Glomerular endothelial cell (primary cell): Measurements from ENCODE around the gene ZC3H12D. TPM values are rescaled to one million over a fixed set of nuclear protein-coding genes. Genes with fewer than 3 reads are reported as not detected.
"Not testable (repeated sequence)": the region's sequence is repeated elsewhere in the genome, so short reads cannot be mapped to it uniquely, and the experiment has no call there.

Experiments used
- DNase-seq: peaks from one replicate; pipeline ENCODE4 v3.0.0-alpha.2; 2011; ENCODE audit warnings: low read depth, low spot score; ENCODE audit errors: extremely low read depth
- total RNA-seq: library from RNA; depleted of rRNA; stranded (reverse); fragments of >200 nt; gene quantifications from 2 replicates; pipeline ENCODE4 v1.2.3, GENCODE V29; 2015

ZC3H12D gene
- total RNA-seq, 1 donor from 2014 or later = not detected

DNA sequence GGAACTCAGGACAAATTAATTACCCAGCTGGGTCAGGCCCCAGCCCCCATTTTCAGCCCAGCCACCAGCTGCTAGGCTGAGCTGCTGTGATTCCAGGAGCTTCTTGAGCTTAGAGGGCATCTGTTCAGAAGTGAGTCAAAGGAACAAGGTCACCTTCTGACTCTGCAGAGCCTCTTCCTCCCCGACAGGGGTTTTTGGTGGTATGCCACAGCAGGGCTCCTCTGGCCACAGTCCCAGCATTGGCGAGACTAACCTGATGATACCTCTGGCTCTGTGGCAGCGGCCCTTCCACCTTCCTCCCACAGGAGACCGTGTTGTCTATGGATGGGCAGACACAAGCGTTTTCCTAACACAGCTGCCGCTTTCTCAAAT, 39.7 kb downstream of the ZC3H12D start:
- no peak for DNase-seq

DNA sequence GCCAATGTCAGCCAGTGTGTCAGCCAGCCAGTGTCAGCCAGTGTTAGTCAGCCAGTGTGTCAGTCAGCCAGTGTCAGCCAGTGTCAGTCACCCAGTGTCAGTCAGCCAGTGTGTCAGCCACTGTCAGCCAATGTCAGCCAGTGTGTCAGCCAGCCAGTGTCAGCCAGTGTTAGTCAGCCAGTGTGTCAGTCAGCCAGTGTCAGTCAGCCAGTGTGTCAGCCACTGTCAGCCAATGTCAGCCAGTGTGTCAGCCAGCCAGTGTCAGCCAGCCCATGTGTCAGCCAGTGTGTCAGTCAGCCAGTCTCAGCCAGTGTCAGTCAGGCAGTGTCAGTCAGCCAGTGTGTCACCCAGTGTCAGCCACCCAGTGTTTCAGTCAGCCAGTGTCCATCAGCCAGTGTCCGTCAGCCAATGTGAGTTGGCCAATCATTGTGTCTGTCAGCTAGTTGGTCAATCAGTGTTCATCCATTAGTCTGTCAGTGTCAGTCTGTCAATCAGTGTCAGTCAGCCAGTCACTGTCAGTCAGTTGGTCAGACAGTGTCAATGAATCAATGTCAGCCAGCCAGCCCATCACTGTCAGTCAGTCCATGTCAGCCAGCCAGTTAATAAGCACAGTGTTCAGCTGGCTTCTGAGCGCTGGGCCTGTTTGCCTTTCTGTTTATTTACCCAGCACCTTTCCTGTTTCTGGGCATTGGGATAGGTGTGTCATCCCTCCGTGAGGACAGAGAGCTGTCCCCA, 40.3 kb downstream of the ZC3H12D start:
- not testable (repeated sequence) for DNase-seq

DNA sequence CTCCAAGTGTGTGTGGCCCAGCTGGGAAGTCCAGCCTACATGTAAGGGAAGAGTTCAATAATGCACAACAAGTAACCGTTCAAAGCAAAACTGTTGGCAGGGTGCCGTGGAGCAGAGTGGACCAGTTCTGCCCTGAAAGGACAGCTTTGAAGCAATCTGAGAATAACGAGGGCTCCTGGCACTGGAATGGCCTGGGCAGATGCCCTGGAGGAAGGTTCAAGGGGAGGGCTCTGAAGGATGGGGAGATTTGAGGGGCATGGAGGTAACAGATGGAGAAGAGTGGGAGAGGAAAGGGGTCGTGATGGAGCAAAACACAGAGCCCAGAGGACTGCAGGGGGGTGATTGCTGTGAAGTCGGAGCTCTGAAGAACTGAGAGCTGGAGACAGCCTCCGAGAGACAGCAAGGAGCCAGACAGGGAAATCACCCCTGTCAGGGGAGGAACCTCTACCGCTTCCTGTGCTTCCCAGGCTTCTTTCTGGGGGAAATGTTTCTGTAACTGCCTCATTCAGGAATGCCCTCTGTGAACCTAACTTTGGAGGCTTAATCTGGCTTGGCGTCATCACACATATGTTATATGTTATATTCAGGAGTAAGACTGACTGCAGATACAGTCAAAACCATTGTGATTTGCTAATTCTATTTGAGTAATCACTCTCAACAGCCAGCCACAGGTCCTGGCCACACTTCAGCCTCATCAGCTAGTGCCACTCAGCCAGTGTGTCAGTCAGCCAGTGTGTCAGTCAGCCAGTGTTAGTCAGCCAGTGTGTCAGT, 41.2 kb downstream of the ZC3H12D start:
- DNase-seq = no peak

DNA sequence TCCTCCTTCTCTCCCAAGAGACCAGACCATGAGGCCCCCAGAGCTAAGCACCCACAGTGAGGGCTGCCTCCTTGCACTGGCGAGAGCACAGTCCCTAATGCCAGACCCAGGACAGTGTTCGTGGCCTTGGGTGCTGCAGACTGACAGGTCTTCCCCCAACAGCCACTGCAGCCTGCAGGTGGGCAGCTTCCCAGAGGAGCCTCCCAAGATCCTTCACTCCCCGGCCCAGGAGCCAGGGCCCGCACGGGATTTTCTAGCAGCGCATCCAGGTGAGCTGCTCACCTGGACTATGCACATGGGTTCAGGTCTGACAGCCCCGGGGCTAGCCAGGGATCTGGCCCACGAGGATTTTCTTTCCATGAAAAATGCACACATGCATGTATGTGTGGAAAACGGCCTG, 43.1 kb downstream of the ZC3H12D start:
- DNase-seq = no peak

DNA sequence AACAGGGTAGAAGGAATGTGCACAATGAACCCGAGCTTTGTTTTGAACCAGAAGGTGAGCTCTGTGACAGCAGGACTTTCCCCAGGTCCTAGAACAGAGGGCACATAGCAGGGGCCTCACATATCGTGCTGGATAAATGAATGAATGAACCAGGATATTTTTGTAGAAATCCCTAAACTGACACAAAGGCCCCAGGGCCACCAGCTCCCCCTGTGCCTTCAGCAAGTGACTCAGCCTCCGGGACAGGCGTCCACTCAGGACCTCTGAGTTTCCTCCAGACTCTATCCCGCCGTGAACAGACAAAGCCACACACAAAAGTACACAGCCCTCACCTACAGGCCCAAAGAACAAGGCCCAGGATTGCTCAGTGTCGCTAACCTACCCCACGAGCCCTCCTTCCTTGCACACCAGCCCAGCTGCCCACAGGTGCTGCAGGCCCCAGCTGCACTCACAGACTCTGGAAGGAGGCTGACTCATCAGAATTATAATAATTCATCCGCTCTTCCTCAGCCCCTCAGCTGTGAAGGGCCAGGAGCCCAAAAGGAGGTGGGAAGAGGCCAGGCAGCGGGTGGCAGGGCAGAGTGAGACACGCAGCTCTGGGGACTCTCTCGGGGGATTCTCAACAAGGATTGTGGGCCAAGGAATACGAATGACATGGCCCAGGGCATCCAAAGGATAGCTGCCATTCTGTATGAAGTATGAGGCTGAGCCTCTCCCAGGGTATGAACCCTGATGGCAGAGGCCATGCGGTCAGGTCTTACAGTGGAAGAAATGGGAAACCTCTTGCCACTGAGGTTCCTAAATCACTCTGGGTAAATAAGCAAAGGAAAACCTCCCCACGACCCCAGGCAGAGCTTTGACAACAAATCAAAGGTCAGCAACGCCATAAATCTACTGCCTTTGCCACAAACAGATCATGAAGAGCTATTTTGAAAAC, 43.8 kb downstream of the ZC3H12D start:
- DNase-seq = no peak

DNA sequence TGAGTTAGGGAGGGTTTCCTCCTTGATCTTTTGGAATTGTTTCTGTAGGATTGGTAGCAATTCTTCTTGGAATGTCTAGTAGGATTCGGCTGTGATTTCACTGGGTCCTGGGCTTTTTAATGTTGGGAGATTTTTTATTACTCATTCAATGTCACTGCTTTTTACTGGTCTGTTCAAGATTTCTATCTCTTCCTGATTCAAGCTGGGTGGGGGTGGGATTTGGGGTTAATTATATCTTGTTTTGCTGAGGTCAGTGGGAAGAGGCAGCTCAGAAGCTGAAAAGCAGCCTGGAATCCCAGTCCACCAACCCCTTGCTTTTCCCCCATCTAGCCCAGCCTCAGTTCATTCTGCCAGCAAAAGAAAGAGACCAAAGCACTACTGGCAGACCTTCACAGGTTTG, 45.2 kb downstream of the ZC3H12D start:
- DNase-seq = no peak

DNA sequence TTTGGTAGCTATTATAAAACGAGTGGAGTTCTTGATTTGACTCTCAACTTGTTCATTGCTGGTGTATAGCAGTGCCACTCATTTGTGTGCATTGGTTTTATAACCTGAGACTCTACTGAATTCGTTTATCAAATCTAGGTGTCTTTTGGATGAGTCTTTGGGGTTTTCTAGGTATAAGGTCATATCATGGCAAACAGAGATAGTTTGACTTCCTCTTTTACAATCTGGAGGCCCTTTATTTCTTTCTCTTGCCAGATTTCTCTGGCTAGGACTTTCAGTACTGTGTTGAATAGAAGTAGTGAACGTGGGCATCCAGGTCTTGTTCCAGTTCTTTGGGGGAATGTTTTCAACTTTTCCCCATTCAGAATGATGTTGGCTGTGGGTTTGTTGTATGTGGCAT, 46.0 kb downstream of the ZC3H12D start:
- no peak for DNase-seq

DNA sequence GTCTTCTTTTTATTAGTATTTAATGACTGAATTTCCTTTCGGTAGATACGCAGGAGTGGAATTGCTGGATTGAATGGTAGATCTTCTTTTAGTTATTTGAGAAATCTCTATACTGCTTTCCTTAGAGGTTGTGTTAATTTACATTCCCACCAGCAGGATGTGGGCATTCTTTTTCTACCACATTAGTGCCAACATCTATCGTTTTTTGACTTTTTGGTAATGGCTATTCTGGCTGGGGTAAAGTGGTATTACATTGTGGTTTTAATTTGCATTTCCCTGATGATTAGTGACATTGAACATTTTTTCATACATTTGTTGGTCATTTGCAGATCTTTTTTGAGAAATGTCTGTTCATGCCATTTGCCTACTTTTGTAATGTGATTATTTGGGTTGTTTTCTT, 47.6 kb downstream of the ZC3H12D start:
- no peak for DNase-seq

DNA sequence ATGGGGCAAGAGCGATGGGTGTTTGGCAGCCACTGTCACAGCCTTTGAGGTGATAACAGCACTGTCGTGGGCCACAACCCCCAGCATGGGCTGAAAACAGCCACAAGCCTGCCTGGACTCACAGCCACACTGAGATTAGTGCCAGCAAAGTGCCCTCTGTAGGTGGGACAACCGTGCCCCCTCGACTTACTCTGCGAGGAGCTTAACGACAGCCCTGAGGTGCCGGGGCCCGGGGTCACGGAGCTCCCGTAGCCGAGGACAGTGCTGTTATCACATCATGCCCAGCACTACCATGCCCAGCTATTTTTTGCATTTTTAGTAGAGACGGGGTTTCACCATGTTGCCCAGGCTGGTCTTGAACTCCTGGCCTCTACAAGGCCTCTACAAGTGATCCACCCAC, 48.2 kb downstream of the ZC3H12D start:
- DNase-seq = no peak

DNA sequence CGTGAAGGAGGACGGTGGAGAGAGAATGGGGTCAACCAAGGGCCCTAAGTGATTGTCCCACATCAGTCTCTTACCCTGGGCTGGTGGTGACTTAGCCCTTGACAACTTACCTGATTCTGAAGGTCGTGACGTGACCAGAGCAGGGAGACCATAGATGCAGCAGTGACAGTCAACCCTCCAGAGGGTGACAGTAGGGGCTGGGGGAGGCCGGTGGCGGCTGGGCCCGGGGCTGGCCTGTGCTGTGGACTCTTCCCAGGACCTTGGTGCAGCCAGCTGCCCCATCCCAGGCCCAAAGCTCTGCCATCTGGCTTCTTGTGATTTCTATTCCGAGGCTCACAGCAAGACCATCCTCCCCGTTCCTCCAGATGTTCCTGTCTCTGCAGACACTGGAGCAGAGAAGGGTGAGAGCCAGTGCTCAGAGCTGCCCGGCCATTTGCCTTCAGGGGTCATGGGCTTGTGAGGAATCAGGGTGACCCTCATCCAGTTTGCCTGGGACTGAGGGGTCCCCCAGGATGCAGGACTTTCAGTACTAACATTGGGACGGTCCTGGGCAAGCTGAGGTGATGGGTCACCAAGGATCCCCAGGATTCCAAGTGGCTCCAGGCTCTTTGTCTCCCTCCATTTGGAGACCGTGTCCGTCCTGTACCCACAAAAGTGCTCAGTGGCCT, 48.8 kb downstream of the ZC3H12D start:
- DNase-seq = no peak

DNA sequence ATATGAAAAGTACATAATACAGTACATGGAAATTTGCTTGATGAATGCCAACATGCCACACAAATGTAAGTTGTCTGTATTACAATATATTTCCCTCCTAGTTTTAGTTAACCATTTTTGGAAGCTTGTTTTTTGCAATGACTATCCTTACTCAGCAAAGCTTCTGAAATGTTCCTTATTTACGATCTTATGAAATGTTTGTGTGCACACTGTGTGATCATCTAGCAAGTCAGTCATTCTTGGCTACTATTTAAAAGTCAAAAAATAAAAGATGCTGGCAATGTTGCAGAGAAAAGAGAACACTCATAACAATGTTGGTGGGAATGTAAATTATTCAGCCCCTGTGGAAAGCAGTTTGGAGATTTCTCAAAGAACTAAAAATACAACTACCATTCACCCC, 50.9 kb downstream of the ZC3H12D start:
- DNase-seq = no peak

DNA sequence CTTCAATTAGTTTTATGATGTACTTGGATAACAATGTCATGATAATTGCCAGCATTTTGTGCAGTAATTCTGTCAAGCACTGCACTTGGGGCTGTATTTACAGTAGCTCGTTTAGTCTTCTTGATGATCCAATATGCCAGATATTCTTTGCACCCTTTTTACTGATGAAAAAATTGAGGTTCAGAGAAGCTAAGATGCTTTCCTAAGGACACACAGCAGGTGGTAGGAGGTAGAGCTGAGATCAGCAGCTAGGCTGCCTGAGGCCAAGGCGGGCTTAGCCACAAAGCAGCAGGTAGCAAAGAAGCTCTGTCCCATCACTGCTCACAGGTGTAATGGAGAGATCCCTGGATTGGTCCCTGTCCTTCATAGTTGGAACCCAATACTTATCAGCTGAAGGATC, 51.4 kb downstream of the ZC3H12D start:
- no peak for DNase-seq

DNA sequence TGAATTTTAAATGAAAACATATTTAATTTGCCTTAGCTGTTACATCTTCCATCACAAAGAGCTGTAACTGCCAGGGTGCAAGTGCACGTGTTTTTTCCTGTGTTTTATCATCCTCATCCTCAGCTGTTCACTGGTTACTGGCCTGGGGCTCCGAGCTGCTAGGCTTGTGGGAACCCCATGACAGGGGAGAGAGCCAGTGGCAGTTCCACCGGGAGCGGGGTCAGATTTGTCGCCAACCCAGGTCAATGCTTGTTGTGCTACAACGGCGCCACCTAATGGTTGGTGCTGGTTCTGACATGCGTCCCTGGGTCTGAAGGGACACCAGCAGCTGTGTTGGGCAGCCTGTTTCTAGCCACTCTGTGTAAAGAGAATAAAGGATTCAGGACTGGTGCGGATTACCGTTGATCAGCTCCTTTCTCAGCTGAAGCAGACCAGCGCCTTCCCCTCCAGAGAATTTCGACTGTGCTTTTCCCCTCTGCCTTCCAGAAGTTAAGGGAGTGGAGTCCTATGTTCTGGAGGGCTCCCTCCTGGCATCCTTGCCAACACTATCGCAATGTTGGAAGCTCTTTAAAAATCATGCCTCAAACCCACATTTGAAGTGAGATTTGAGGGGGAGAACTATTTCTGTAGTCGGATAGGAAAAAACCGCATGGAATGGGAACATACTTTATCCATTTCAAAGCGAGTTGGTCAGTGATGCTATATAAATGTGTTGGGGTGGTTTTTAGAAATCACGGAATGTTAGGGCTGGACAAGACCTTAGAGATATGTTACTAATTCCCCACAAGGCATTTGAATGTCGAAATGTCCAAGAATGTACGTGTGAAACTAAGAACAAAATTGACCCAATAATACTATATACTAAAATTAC, 52.7 kb downstream of the ZC3H12D start:
- DNase-seq = peak; percentile 39

DNA sequence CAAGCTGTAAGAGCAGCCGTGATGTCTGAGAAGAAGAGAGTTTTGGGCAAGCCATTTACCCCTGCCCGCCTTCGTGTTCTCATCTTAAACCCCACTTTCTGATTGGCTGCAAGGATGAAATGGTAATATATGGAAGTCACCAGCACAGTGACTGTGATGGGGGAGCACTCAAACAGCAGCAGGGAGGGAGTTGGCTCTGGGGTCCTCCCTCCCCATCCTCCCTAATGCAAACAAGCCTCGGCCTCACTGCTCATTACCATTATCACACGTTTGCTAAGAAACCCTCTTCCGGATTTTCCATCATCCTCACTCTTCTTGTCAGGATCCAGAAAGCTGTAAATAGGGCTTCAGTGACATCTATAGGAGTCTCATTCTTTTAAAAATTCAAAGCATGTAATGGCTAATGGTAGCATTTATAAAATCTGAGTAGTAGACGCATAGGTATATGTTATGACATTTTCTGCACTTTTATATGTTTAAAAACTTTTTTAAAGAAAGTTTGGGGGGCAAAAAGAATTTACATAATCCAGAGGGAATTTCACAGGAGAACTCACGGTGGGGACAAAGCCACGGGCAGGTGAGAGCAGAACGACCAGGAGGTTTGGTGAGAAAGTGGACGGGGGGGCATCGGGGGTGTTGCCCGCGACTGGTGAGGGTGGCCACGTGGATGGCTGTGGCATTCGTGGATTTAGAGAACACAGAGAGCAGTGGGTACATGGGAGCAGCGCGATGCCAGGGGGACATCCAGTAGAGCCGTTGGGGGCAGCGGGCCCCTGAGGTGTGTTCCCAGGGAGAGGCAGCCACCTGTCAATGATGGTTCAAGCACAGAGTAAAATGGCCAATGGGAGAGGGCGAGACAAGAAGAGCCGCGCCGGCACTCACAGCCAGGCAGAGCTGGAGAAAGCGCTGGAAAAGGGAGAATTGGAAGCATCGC, 55.1 kb downstream of the ZC3H12D start:
- no peak for DNase-seq

DNA sequence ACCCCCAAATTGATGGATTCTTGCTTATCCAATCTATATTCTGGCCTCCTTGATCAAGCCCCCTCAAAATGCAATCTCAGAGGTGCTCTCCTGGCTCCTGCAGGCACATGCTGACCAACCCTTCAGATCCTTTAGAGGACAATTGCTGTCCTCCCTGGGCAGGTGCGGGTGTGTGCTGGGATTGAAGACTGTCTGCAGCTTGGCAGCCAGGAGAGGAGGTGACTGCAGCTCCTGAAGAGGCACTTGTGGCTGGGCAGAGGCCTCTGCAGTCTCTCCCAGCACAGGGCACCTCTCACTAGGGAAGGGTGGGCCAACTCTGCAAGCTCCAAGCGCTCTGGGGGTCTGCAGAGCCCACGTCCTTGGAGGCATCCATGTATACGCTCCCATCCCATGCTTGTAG, 56.2 kb downstream of the ZC3H12D start:
- DNase-seq = no peak

DNA sequence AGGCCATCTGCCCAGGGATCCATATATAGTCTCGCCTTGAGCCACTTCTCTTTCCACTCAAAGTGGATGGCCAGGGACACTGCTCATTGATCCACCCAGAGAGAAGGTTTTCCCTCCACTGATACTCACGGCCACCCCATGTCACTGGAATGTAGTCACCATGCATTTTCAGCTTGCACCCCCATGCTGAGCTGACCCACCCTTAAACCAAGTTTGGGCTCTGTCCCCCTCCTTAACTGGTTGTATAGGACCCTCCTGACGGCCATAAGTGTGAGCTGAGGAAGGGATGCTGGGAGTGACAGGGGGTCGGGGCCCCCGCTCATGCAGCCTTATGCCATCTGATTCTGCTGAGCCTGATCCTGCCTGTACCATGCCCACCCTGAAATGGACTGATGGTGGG, 59.1 kb downstream of the ZC3H12D start:
- DNase-seq = no peak

DNA sequence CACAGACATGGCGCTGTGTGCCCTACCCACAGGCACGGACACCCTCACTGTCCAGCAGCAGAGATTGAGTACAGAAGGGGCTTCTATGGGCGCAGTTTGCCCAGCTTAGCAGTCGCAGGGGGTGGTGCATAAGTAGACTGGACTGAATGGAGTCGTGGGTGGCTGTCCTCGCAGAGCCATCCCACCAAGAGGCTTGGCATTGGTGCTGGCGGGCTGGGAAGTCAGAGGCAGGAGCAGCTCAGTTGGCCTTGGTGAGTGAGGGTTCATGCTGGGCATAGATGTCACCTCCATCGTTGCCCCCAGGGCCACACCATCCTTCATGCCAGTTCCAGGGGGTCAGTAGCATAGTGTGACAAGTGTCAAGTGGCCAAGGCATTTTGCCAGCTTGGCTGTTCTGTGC, 59.6 kb downstream of the ZC3H12D start:
- no peak for DNase-seq

DNA sequence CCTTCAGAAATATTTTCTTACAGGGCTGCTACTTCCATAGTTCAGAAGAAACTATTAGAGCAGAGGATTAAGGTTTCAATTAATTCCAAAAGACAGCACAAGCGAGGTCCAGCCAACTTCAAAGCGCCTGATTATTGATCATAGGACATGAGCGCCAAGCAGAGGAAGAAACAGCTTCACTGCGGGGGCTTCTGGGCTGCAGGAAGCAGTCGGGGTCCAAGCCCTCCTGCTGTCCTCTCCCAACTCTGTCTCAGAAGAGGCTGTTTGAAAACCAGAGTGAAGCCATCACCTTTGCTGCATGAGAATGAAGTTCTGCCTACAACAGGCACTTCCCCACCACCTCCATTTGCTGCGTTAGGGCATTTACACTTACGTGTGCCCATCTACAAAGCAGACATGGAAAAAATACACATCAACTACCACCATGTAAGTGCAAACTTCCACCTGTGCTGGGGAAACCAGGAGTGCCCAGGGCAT, 60.8 kb downstream of the ZC3H12D start:
- no peak for DNase-seq

DNA sequence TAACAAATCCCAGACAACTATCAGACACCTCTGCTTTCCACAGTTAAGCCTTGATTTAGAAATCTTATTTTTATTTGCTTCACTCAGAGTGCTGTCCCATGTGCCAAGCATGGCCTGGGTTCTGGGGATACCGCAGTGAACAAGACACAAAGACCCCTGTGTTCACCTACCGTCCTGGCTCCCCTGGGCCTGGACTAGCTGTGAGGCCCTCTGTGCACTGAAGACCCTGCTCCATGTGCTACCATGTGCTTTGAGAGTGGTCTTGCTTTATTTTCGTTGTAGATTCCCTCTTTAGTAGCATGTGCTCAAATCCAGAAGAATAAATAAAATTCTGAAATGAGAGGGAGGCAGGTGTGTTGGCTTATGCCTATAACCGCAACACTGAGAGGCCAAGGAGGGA, 62.2 kb downstream of the ZC3H12D start:
- DNase-seq = no peak
